ENCODE data around the gene SLC22A4. TPM values are rescaled to one million over a fixed set of nuclear protein-coding genes. Genes with fewer than 3 reads are reported as not detected.

Gene SLC22A4
- total and polyA plus RNA-seq, 2 of the 8 experiments (the other 6 are each of a cell fraction or from before 2014, with no cell fraction given), result 0.45 to 0.60 TPM

GRCh38 chr5:132258102-132259068 lies 35.8 kb upstream of the SLC22A4 start (continued):
- TF ChIP-seq FOSL1 (IDR thresholded peaks at IDR 0.05; ENCODE audit: insufficient read depth, low read depth, low read length), result no peak
- TF ChIP-seq CBX8 (IDR thresholded peaks at IDR 0.05; ENCODE audit: borderline replicate concordance, low read depth, low read length), result no peak
- no peak for TF ChIP-seq POLR2A (IDR thresholded peaks at IDR 0.05; ENCODE audit: control extremely low read depth in 1 of 2, low read depth in 2 of 2, low read length in 2 of 2)
- no peak for TF ChIP-seq SIX5 (IDR thresholded peaks at IDR 0.05; ENCODE audit: low read depth, low read length)
- no peak for TF ChIP-seq YY1 (IDR thresholded peaks at IDR 0.05; ENCODE audit: low read depth, low read length)
- TF ChIP-seq ATF2 (IDR thresholded peaks at IDR 0.05; ENCODE audit: low read length), result no peak
- TF ChIP-seq JUN (IDR thresholded peaks at IDR 0.05; ENCODE audit: low read depth, low read length), result no peak
- no peak for TF ChIP-seq ZNF274 (IDR thresholded peaks at IDR 0.05; ENCODE audit: borderline replicate concordance, extremely low read depth, low read length)
- no peak for TF ChIP-seq POU5F1 (IDR thresholded peaks at IDR 0.05; ENCODE audit: low read depth, low read length)
- TF ChIP-seq RNF2 (IDR thresholded peaks at IDR 0.05; ENCODE audit: borderline replicate concordance, low read depth, low read length, missing control alignments, poor library complexity, severe bottlenecking), result no peak
- TF ChIP-seq SP2 (IDR thresholded peaks at IDR 0.05; ENCODE audit: low read length), result no peak
- TF ChIP-seq EZH2 (IDR thresholded peaks at IDR 0.05; ENCODE audit: low read depth, low read length, severe bottlenecking), result no peak

Data from H1 (cell line).